Measurements from ENCODE around the gene CYB561D2.

DNA sequence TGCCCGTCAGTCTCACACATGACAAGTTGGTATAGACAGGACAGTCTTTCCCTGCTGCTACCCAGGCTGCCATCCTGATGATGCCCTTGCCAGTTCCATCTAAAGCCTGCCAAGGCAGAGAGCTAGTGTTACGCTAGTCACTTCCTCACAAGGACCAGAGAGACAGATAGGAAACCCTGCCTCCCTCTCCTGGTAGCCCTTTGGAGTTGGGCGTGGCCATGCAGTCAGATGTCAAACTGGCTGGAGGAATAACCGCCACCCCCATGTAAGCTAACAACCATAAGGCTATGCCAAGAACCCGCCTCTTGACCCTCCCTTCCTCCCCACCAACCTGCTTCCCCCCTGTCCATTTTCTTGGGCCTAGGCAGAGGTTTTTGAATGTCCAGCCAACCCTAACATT, 5.9 kb downstream of the CYB561D2 start:
- TF ChIP-seq, protein P1, sequence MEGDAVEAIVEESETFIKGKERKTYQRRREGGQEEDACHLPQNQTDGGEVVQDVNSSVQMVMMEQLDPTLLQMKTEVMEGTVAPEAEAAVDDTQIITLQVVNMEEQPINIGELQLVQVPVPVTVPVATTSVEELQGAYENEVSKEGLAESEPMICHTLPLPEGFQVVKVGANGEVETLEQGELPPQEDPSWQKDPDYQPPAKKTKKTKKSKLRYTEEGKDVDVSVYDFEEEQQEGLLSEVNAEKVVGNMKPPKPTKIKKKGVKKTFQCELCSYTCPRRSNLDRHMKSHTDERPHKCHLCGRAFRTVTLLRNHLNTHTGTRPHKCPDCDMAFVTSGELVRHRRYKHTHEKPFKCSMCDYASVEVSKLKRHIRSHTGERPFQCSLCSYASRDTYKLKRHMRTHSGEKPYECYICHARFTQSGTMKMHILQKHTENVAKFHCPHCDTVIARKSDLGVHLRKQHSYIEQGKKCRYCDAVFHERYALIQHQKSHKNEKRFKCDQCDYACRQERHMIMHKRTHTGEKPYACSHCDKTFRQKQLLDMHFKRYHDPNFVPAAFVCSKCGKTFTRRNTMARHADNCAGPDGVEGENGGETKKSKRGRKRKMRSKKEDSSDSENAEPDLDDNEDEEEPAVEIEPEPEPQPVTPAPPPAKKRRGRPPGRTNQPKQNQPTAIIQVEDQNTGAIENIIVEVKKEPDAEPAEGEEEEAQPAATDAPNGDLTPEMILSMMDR (IDR thresholded peaks at IDR 0.05) = no peak
- no peak for TF ChIP-seq POLR2A (IDR thresholded peaks at IDR 0.05)
- no peak for TF ChIP-seq POLR2AphosphoS5 (IDR thresholded peaks at IDR 0.05)
